GM19452 (cell line): Measurements from ENCODE around the gene PRRC2A.

ENCODE experiments used
- ATAC-seq: cut with Tn5 transposase; IDR thresholded peaks from one replicate; pipeline ENCODE4 v1.9.1; 2021; ENCODE audit not compliant: unreplicated experiment

The PRRC2A gene

DNA sequence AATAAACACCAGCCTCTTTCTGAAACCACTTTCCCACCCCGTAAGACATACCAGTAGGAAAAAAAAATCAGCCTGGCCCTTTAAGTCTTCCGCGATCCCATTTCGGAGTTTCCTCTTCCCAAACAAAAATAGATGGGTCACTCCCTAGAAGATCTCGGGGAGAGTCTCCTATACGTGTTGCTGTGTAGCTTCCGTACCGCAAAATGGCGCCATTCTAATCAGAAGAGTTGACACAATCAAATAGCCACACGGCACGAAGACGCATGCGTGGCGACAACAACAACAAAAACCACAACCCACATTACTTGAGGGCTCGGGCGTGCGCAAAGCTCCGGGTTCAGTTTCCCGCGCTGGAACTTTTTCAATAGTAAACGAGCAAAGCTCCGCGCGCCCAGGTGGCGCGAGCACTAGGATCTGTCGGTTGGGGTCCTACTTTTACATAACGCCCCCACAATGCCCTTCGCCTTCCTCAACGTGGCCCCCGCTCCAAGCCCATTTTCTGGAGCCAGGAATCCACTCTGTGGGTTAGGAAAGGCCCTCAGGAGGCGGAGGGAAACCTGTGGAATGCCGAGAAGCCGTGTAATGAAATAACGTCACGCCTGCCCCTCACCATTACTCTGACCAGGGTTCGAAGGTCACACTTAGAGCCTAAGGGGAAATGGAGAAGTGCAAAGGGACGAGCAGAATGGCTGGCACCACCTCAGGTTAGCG is 44.4 kb downstream of the PRRC2A start, which contains the start of gene GPANK1:
Gene GPANK1 (minus strand): TSS at position 208 of the 711 bp plus-strand sequence. CDS start 519 bp downstream, outside the sequence.
- no peak for ATAC-seq

DNA sequence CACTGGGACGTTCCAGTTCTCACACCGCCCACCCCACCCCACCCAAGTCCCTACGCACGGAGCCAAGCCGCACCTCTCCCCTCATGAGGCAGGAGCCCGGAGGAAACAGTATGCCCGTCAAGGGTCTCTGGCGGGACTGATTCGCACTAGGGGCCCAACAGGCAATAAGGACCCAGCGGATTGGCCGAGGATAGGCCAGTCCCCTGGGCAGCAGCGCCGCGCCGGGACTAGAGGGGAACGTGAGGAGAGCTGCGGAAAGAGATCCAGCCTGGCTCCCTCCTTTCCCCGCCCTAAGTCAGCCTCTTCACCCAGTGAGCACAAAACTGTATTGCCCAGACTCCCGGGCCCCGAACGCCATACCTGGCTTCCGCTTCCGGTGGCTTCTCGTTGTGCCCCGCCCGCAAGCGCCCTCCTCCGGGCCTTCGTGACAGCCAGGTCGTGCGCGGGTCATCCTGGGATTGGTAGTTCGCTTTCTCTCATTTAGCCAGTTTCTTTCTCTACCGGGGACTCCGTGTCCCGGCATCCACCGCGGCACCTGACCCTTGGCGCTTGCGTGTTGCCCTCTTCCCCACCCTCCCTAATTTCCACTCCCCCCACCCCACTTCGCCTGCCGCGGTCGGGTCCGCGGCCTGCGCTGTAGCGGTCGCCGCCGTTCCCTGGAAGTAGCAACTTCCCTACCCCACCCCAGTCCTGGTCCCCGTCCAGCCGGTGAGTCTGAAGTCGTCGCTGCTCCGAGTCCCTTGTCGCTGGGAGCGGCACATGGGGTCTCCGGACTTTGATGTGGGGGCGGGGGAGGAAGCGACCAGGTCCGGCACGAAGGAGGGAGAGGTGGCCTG is 45.2 kb downstream of the PRRC2A start, which contains the start of gene CSNK2B:
Gene CSNK2B (plus strand): TSS at position 580 of the 836 bp plus-strand sequence. CDS start 752 bp downstream, outside the sequence.
- peak; percentile 75 for ATAC-seq

DNA sequence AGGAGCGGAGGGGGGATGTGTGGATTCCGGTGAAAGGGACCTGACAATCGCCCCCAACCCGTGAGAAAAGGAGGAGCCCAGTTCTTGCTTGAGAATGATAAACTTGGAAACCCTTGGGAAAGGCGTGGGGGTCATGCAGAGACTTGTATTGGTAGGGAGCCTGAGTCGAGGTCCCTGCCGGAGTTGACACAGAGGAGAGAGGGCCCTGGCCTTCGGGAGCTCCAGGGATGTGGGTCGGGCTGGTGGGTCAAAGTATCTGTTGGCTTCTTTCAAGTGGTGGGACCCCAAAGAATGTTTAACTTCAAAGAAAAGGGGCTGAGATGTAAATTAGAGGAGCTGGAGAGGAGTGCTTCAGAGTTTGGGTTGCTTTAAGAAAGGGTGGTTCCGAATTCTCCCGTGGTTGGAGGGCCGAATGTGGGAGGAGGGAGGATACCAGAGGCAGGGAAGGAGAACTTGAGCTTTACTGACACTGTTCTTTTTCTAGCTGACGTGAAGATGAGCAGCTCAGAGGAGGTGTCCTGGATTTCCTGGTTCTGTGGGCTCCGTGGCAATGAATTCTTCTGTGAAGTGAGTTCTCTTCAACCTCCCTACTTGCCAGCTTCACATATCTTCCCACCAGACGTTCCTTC is 45.9 kb downstream of the PRRC2A start:
- no peak for ATAC-seq

DNA sequence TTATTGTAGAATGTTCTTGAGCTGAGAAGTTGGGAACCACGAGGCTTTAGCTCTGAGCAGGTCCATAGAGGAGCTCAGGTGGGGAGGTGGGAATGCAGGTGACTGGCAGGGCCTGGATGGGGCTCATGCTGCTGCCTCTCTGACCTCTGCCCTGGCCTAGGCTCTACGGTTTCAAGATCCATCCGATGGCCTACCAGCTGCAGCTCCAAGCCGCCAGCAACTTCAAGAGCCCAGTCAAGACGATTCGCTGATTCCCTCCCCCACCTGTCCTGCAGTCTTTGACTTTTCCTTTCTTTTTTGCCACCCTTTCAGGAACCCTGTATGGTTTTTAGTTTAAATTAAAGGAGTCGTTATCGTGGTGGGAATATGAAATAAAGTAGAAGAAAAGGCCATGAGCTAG is 49.2 kb downstream of the PRRC2A start, which contains the start of gene LY6G5B:
Gene LY6G5B (plus strand): TSS at position 301 of the 400 bp plus-strand sequence. CDS start 975 bp downstream, outside the sequence.
- ATAC-seq: no peak

DNA sequence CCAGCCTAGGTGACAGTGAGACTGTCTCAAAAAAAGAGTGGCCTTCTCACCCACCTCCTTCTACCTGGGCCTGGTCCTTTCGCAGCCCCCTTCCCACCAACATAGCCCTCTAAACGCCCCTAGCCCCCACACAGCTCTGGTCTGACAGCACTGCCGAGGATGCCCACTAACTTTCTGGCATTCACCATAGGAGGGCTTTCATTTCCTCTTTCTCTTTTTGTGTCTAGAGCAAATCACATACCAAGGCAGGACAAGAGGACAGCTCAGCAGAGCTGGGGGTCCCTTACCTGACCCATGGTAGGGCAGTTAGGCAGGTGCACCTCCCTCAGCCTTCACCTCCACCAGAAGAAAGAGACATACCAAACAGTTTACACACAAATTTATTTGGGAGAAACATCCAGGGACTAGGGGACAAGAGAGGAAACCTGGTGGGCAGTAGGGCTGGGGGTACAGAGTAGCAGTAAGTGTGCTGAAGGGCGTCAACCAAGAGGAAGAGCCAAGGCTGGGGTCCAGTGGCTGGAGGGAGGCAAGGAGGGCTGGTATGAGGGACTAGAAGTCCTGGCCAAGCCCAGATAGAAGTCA is 55.9 kb downstream of the PRRC2A start:
- ATAC-seq: no peak

DNA sequence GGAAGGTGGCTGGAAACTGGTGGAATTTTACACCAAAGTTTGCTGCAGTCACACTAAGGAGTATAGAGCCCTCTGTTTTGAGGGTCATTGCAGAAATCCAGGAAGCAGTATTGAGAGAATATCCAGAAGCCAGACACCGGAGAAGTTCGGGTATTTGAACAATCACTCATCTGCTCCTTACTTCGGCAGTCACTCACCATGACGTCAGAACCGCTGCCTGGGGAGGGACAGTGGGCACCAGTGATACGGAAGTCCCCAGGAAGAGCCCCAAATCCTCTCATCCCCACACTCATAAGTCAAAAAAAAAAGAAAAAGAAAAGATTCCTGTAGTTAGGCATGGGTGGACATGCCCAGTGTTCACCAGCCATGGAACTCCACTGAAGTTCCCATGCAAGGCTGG is 56.4 kb downstream of the PRRC2A start:
- no peak for ATAC-seq

DNA sequence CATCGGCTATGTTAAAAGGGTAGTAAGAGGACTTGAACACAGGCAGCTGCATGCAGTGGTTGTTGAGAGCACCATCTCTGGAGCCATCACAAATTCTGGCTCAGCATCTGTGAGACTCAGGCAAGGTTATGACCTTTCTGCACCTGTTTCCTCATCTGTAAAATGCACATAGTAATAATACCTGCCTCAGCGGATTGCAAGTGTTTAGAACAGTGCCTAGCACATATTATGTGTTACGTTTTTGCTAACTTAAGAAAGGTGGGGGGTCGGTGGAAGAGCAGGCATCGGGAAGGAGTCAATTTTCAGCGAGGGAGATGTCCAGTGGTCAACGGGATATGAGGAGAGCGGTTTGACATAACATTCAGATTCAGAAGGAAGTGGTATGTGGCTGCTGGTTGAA is 57.4 kb downstream of the PRRC2A start:
- no peak for ATAC-seq

DNA sequence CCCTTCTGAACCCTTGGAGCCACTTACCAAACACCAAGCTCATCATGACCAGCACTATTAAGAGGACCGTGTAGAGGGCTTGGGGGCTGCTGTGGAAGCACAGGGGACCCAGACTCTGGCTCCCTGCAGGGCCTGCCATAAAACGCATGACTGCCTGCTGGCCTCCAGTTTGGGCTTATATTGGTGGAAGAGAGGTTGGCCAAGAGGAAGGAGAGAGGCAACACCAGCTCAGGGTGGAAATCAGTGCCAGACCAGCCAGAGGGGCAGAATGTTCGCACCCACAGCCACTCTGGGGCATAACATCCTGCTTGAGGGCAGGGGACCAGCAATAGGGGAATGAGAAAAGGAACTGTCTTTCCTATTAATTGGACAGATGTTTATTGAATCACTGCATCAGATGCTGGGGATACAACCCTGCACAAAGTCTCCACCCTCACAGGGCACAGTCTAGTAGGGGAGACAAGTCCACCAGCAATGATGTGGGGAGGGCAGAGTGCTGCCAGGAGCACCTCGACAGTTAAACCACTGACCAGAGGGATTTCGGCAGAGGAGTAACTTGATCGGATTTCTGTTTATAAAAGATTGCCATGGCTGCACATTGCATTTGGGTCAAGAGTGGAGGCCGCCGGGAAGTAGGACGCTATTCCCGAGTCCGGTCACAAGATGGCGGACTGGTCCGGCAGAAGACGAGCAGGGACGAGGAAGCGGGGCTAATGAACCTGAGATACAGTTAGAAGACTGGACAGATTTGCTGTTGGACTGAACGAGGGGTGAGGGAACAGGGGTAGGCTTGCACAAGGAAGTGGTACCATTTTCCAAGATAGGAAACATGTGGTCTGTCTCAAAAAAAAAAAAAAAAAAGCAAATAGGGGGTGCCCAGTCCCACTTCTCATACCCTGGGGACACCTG is 60.0 kb downstream of the PRRC2A start, which contains the start of gene LY6G5C:
Gene LY6G5C (minus strand): TSS at position 842 of the 909 bp plus-strand sequence. CDS start 694 bp downstream, at position 148.
- ATAC-seq: no peak

DNA sequence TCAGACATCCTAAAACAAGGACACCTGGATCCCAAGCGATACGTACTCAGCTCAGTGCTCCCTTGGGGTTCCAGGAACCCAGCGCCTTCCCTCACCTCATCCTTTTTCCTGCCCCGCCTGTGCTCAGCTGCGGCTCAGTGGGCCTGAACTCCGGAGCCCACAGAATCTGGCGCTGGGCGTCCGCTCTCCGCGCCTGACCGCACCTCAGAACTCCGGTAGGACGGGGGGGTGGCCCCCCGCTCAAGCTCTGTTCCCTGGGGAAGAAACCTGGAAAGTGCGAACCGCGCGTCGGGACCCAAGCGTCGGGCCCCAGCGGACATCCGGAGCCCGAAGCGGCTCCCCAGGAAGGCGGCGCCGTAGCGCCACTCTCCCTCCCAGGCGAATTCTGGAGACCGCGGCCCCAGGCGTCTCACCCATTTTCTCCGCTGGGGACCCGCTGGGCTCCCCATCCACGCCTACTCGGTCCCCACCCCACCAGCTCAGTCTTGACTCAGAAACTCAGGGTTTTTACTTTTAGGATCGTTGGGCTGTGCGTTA is 60.7 kb downstream of the PRRC2A start:
- no peak for ATAC-seq

DNA sequence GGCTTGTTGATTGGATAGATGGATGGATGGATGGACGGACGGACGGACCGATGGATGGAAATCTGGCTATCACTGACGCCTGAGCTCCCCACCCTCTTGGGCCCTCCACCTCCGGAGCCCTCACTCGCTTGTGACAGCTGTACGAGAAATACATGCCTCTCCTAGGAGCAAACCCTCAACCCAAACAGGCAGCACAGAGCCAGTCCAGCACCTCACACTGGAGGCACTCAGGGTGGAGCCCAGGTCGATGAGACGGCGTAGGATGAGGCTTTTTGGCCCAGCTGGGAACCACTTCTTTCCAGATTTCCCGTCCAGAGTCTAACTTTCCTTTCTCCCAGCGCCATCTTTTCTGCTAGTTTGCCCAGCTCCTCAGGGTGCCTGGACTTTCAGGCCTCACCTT is 63.1 kb downstream of the PRRC2A start:
- ATAC-seq: no peak

DNA sequence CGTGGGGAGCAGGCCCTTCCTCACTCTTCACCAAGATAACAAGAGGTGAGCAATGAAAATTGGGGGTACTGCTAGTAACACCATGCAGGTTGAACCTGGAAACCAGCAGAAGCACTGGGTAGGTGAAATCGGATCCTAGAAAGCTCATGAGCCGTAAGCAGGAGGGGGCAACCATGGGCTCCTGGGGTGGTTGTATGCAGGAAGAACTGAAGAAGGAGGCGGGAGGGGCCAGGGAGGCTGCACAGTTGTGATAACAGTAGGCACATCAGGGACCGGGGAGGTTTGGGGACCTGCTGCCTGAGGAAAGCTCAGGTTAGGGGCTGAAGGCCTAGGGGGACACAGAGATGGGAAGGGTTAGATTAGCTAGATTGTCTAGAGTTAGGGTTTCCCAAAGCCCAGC is 66.0 kb downstream of the PRRC2A start:
- ATAC-seq: no peak

DNA sequence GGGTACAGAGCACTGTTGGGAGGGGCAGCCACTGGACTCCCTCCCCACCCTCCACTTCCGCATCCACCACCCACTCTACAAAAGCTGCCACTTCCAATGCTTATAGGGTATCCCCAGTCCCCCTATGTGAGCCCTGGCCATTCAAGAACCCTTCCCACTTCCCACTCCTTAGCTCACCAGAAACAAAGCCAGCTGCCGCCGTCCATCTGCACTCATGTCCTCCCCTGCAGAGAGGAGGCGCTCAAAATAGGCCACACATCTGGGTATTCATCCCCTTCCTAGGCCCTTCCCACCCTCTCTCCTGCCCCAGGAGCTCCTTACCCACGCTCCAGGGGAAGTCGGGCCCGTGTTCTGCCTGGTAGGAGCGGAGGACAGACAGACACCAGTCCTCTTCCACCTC is 66.8 kb downstream of the PRRC2A start:
- ATAC-seq: no peak
